Body of pancreas (tissue), 4 donors: Measurements from ENCODE around the gene BORCS8. TPM values are rescaled to one million over a fixed set of nuclear protein-coding genes. Genes with fewer than 3 reads are reported as not detected.

Experiments used
- ATAC-seq: fragments of 150-250 bp; one replicate; pipeline ENCODE4 v1.9.1; 2016
- DNase-seq, 4 donors: peaks; one replicate each; pipeline ENCODE4 v3.0.0-alpha.2; 2019
- H3K27ac ChIP-seq, 4 donors: fragments of 200-600 bp; sonication (generic); 1 replicate in 3 of 4; 2 replicates in 1 of 4; pipeline versions ENCODE4 v1.5.1 to v1.6.1; 2016 to 2019; ENCODE audit warnings: mild to moderate bottlenecking in 1 of 4, mixed read lengths in 1 of 4, moderate library complexity in 1 of 4
- H3K27me3 ChIP-seq, 2 donors: fragments of 200-600 bp; sonication (generic); one replicate each; pipeline ENCODE4 v1.6.0; 2016; ENCODE audit warnings: mild to moderate bottlenecking in 1 of 2
- H3K36me3 ChIP-seq, 2 donors: fragments of 200-600 bp; sonication (generic); replicated peaks in 1 of 2; 2 replicates each; pipeline ENCODE4 v1.5.1; 2016; ENCODE audit warnings: low read depth in 2 of 2; ENCODE audit not compliant: insufficient read depth in 1 of 2
- H3K4me1 ChIP-seq: fragments of 200-600 bp; sonication (generic); one replicate; pipeline ENCODE4 v1.6.0; 2016
- H3K4me3 ChIP-seq, 2 donors: fragments of 200-600 bp; sonication (generic); 1 replicate in 1 of 2; 2 replicates in 1 of 2; pipeline ENCODE4 v1.5.1; 2016 to 2019
- H3K9me3 ChIP-seq, 3 donors: fragments of 200-600 bp; sonication (generic); 1 replicate in 2 of 3; 2 replicates in 1 of 3; pipeline ENCODE4 v1.5.1; 2016
- CTCF ChIP-seq, 7 experiments: fragments of 450-650 bp in 4 of 7; fragments of 200-600 bp in 3 of 7; sonication (generic) in 3 of 7; IDR thresholded peaks; one replicate each; pipeline ENCODE4 v1.5.1; 2016 to 2019; ENCODE audit warnings: antibody characterized with exemption in 7 of 7
- POLR2A ChIP-seq, 3 donors: fragments of 450-650 bp; IDR thresholded peaks; one replicate each; pipeline ENCODE4 v1.6.1; 2016; ENCODE audit warnings: antibody characterized with exemption in 3 of 3, mild to moderate bottlenecking in 2 of 3
- WGBS, 2 donors: methylation state at CpG; one replicate each; pipeline ENCODE4 v1.1.5; 2017; 5-methylcytosine and 5-hydroxymethylcytosine counted together
- intact Hi-C: fragments of 100-400 bp; cut with DNase I; formaldehyde crosslinking; loops from one replicate; pipeline ENCODE4 v1.15.1; 2023
- small RNA-seq: library from RNA; depleted of rRNA; stranded (forward); fragments of <200 nt; gene quantifications from one replicate; pipeline ENCODE3, GENCODE V24; 2016
- total RNA-seq, 2 donors: library from RNA; depleted of rRNA; stranded (reverse); fragments of >200 nt; gene quantifications; one replicate each; pipeline ENCODE4 v1.1.0, GENCODE V29; 2016

The BORCS8 gene
- total RNA-seq, 2 donors from 2014 or later: 5.4 to 25.4 TPM

GRCh38 chr19:19131989-19132388 lies 60.0 kb downstream of the BORCS8 start:
- no peaks in the 10 kb centered on the region for H3K36me3 ChIP-seq
- TF ChIP-seq CTCF (IDR thresholded peaks at IDR 0.05): no peak
- TF ChIP-seq POLR2A (IDR thresholded peaks at IDR 0.05): no peak
- no peak overlapping the region for H3K4me3 ChIP-seq
- peaks cover 5% of the 10 kb centered on the region for H3K4me1 ChIP-seq
- intact Hi-C loops: loop anchor here (10.0 kb wide), 1 partner anchor 77 kb away; no protein-coding TSS in a partner anchor
- WGBS, 2 donors: 95 to 100% methylated on average over 1 to 3 of the region's 3 CpGs
- no peak for ATAC-seq
- no peak overlapping the region for H3K27ac ChIP-seq
- no peaks in the 10 kb centered on the region for H3K27me3 ChIP-seq
- no peak for DNase-seq
- H3K9me3 ChIP-seq: peaks cover 0 to 5% (median 0%) of the 10 kb centered on the region in 3 donors

Small RNAs within 50 kb of the gene (small RNA-seq; reads per million reads assigned to genes)
- gene RNU6-1028P: not detected

Other genes starting within 250 kb of the BORCS8 start
- gene SUGP2, start 158.6 kb downstream of the BORCS8 start, total RNA-seq: 100 to 1,000 TPM in 1 of 2 donors, 10 to 100 TPM in 1; 22.1 to 115 TPM
- 10 to 100 TPM; 15.6 to 27.7 TPM for gene ARMC6, start 158.5 kb downstream of the BORCS8 start, total RNA-seq
- gene SLC25A42, start 128.2 kb downstream of the BORCS8 start, total RNA-seq: 10 to 100 TPM; 10.1 to 24.7 TPM
- 10 to 100 TPM; 13.7 to 22.1 TPM for gene TMEM161A, start 53.7 kb downstream of the BORCS8 start, total RNA-seq
- not detected for gene MEF2B, start 21.9 kb downstream of the BORCS8 start, total RNA-seq
- gene RFXANK, start 106 bp upstream of the BORCS8 start, total RNA-seq: 10 to 100 TPM; 16.1 to 43.8 TPM
- 10 to 100 TPM; 13.8 to 16.1 TPM for gene NR2C2AP, start 11.3 kb upstream of the BORCS8 start, total RNA-seq
- not detected for gene NCAN, start 19.8 kb upstream of the BORCS8 start, total RNA-seq
- gene TM6SF2, start 81.1 kb upstream of the BORCS8 start, total RNA-seq: not detected
- gene SUGP1, start 128.4 kb upstream of the BORCS8 start, total RNA-seq: 10 to 100 TPM; 13.5 to 16.3 TPM
- 10 to 100 TPM; 38.9 to 57.4 TPM for gene MAU2, start 128.7 kb upstream of the BORCS8 start, total RNA-seq
- 10 to 100 TPM; 30.0 to 35.8 TPM for gene GATAD2A, start 213.5 kb upstream of the BORCS8 start, total RNA-seq